HG03460 (cell line): ENCODE results near the gene KIAA0319L.

ENCODE experiments used
- ATAC-seq: cut with Tn5 transposase; IDR thresholded peaks from one replicate; pipeline ENCODE4 v1.9.1; 2021; ENCODE audit not compliant: unreplicated experiment

Gene KIAA0319L

DNA sequence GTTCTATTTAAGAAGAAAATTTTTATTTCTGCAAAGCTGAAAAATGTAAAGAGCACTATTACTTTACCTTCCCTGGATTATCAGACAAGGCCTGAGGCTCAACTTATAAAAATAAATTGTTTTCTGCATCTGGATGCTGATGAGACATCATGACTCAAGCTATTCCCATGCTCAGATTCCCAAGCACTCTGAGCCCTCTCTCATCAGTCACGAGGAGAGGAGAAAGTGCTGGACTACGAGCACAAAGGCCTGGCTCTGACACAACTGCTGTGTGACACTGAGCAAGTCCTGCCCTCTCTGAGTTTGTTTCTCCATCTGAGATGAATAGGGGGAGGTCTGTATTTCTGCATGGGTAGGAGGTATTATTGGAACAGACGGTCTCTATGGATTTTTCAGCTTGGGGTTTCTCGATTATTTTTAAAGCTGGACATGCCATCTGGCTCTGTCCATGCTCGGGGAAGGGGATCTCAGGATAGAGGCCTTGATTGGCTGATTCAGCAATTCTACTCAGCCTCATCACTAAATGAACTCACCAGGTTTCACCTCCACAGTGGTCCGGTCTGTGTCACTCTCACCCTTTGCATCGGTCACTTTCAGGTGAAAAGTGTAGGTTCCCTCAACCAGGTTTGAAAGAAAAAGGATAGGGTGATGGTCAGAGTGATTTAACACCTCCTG, 107.7 kb downstream of the KIAA0319L start:
- ATAC-seq = no peak

DNA sequence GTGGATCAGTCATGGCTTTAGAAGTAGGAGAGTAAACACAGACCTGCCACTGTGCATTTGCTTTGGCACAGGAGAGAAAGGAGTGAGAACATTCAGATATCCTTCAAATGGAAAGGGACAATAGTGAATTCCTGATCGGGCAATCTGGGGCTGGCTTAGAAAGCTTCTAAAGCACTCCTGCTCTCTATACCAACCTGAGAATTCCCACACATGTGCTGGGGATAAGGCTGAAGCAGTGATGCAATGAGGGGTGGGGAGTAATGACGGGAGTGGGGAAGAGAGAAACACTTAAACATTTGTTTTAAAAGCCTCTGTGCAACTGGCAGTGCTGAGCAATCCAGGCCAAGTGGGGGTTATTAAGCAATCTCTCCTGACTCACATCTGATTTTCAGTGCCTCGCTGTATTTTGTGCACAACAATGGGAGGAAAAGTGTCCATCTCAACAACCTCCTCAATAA, 108.8 kb downstream of the KIAA0319L start:
- no peak for ATAC-seq

- no peak for ATAC-seq
These were observed 109.9 kb downstream of the KIAA0319L start for GRCh38 chr1:35447278-35447677.

- ATAC-seq = no peak
These were observed 112.8 kb downstream of the KIAA0319L start for GRCh38 chr1:35444519-35444774.

- ATAC-seq = no peak
These were observed 113.3 kb downstream of the KIAA0319L start for GRCh38 chr1:35443768-35444518.

DNA sequence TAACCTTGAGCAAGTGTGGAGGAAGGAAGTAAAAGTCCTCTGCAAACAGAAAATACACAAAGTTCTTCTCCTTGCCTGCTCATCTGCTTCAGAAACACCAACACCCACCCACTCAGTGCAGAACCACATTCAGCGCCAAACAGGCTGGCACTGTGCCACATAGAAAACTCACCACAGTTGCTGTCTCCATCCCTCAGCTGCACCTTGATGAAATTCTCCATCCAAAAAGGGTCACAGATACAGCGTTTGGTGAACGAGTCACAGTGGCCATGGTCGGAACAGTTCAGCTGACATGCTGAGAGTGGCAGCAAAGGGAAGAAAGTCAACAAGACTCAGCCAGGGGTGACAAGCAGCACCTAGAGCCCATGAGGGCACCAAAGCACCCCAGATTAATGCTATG, 114.5 kb downstream of the KIAA0319L start:
- no peak for ATAC-seq

GRCh38 chr1:35441926-35442579, 115.2 kb downstream of the KIAA0319L start:
- ATAC-seq = no peak

DNA sequence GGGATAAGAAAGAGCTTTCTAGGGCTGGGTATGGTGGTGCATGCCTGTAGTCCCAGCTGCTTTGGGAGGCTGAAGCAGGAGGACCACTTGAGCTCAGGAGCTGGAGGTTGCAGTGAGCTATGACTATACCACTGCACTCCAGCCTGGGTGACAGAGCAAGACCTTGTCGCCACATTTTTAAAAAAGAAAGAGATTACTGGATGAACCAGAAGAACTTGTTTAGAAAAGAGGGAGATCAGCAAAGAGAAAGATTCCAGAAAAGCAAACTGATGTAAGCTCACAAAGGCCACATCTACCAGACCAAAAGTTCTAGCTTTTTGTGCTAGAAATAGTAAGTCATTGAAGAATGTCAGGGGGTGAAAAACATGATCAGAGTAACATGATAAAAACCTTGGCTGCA, 117.6 kb downstream of the KIAA0319L start:
- ATAC-seq = no peak

DNA sequence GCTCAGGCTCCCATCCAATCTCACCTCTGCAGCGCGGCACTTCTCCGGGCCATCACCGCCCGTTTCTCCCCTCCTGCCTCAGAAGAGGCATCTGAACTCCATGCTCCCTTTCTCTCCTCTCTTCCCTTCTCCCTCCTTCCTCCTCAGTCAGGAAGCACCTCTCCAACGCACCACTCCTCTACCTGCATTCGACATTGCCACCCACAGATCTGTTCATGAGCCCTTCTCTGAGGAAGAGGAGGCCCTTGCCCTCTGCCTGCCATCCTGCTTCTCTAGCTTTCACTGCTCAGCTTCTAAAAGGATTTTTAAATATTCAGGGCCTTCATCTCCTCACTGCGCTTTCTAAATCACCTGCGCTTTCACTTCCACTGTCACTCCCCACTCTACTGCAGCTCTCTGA, 120.0 kb downstream of the KIAA0319L start:
- no peak for ATAC-seq

- no peak for ATAC-seq
These were observed 121.1 kb downstream of the KIAA0319L start for GRCh38 chr1:35436078-35436477.

GRCh38 chr1:35434703-35435102, 122.5 kb downstream of the KIAA0319L start:
- no peak for ATAC-seq

DNA sequence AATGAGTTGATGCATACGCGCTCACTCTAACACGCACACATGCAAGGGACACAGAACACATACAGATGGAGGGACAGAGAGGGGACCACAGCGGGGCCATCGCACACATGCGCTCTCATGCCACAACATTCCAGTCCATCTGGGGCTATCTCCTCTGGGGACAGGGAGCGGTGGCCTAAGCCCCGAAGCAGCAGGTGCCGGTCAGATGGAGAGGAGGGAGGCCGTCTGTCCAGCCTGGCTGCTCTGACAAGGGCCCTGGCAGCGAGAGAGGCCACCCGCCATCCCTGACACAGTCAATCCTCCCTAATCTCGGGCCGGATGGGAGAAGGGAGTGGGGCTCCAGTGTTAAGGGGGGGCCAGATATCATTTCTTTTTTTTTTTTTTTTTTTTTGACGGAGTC, 123.5 kb downstream of the KIAA0319L start:
- no peak for ATAC-seq

DNA sequence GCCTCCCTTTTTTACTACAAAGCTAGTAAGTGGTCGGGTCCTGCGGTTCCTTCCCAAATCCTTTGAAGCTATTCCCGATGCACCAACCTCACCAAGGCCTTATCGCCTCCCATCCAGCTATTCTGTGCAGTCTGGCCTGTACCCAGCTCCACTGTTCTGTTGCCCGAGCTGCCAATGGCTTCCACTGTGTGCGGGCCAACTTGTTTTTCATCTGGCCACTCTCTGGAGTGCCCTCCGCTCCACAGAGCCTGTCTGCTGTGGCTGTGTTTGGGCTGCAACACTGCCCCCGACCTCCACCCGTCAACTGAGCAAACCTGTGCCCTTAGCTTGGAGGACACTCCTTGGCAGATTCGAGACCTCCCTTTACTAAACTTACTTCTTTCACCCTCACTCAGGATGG, 125.0 kb downstream of the KIAA0319L start:
- no peak for ATAC-seq

GRCh38 chr1:35431173-35431599, 126.0 kb downstream of the KIAA0319L start:
- ATAC-seq = no peak

GRCh38 chr1:35430762-35431161, 126.4 kb downstream of the KIAA0319L start:
- no peak for ATAC-seq

GRCh38 chr1:35428360-35428759, 128.8 kb downstream of the KIAA0319L start:
- no peak for ATAC-seq

- no peak for ATAC-seq
These were observed 131.1 kb downstream of the KIAA0319L start for GRCh38 chr1:35426097-35426586.

- ATAC-seq = no peak
These were observed 148.3 kb downstream of the KIAA0319L start for GRCh38 chr1:35408925-35409324.

DNA sequence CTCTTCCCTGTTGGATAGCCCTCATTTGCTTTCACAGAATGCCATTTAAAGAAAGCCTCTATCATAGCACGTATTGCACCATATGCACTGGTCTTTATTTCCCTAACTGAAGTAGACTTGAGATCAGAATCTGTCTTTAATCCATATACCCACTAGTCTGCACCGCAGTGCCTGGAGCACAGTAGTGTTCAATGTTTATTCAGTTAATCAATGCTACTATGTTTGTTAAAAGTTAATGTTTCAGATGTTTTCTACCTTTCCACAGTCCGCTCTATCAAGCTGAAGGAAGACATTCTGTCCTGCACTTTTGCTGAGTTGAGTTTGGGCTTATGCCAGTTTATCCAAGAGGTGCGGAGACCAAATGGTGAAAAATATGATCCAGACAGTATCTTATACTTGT, 149.5 kb downstream of the KIAA0319L start:
- no peak for ATAC-seq

DNA sequence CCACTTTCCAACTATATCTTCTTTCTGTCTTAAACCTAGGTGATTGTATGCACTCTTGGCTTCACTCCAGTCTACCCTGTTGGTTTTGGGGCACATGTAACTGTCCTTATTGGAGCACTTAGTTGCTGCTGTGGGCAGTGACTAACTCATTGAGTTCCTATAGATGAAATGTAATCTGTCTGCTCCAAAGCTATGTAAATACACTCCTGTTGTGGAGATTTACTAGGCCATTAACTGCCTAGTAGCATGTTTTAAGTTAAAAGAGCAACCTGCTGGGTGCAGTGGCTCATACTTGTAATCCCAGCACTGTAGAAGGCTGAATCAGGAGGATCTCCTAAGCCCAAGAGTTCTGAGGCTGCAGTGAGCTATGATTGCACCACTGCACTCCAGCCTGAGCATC, 151.1 kb downstream of the KIAA0319L start:
- no peak for ATAC-seq

DNA sequence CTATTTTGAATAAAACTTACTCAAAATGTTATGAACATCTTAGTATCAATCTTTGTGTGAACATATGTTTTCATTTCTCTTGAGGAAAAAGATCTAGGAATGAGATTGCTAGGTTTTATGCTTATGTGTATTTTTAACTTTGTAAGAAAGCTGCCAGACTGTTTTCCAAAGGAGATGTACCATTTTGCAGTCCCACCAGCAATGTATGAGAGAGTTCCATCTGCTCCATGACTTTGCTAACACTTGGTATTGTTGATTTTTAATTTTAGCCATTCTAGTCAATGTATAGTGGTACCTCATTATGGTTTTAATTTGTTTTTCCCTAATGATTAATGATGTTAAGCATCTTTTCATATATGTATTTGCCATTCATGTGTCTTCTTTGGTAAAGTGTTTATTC, 156.2 kb downstream of the KIAA0319L start:
- ATAC-seq = no peak

- ATAC-seq = no peak
These were observed 158.5 kb downstream of the KIAA0319L start for GRCh38 chr1:35398739-35399138.
